Right renal cortex interstitium (tissue), 3 donors: Measurements from ENCODE around the gene NUP62. TPM values are rescaled to one million over a fixed set of nuclear protein-coding genes. Genes with fewer than 3 reads are reported as not detected.
"Not testable (repeated sequence)": the region's sequence is repeated elsewhere in the genome, so short reads cannot be mapped to it uniquely, and the experiment has no call there.

Experiments used
- DNase-seq, 3 donors: peaks; one replicate each; pipeline ENCODE4 v3.0.0-alpha.2; 2013; ENCODE audit warnings: low read depth in 3 of 3, low spot score in 2 of 3
- polyA plus RNA-seq, 3 donors: library from polyadenylated mRNA; unstranded; fragments of 120-200 nt; gene quantifications; one replicate each; pipeline ENCODE4 v1.2.1, GENCODE V29; 2013; ENCODE audit not compliant: insufficient read length in 3 of 3

Gene NUP62
- polyA plus RNA-seq, result 10 to 100 TPM; 49.9 to 54.6 (median 53.2) TPM

DNA sequence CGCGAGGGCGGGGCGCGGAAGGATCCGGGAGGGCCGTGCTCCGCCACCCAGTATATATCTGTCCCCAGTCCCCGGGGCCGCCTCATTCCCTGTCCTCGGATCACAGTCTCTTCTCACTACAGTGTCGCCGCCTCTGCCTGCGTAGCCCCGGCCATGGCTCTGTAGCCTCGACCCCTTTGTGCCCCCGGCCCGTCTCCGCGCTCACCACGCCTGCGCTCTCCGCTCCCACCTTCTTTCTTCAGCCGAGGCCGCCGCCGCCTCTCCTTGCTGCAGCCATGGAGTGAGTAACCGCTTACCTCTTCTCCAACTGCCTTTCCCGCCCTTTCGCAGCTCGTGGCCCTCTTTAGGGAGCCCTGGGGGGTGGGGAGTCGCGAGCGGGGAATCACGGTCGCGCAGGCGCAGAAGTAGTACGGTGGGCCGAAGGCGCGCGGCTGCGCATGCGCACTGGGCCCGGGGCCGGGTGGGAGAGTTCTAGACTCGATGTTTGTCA is at the start of gene NUP62, which contains the start of gene ATF5:
Gene NUP62, minus strand, starts transcription at position 384 of the 490 bp plus-strand sequence. CDS start 19,697 bp downstream, outside the sequence.
Gene ATF5, plus strand, starts transcription at position 85 of the 490 bp plus-strand sequence. CDS start 1,646 bp downstream, outside the sequence.
- DNase-seq, result peak; percentile 81 to 86 (median 84)

GRCh38 chr19:49978324-49978723 is 49.0 kb upstream of the NUP62 start:
- DNase-seq, result no peak

- DNase-seq, result no peak
Measured at GRCh38 chr19:49977881-49978280, 48.6 kb upstream of the NUP62 start.

DNA sequence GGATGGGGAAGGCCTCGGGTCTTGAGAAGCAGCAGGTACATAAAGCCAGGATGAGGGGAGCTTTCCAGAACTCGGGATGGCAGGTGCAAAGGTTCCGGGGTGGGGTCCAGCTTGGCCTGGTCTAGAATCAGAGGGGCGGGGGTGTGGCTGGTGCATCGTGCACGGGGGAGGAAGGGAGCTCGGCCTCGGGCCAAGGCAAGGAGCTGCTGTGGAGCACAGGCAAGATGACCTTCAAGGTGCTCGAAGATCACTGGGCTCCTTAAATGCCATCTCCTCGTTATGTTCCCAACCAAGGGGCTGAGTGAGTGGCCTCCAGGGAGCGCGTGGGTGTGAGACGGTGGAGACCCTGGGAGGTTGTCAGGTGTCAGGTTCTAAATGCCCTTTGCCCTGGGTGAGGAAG is 47.8 kb upstream of the NUP62 start:
- no peak for DNase-seq

GRCh38 chr19:49976496-49976895 is 47.2 kb upstream of the NUP62 start:
- no peak for DNase-seq

DNA sequence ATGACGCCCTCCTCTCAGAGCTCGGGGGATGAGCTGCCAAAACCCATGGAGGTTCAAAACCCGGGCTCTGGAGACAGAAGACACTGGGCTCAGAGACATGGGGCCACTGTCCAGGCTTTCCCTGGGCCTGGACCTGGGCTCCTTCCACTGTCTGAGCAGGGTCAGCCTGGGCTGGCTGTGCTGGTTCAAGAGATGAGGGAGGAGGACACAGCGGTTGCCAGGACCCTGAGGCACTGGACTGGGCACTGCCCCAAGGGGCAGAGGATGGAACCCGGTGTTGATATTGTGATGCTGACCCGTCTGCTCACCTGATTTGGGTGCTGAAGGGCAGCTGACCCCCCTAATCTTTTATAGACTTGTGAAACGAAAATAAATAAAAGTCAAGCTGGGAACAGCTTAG is 45.7 kb upstream of the NUP62 start:
- DNase-seq, result no peak

DNA sequence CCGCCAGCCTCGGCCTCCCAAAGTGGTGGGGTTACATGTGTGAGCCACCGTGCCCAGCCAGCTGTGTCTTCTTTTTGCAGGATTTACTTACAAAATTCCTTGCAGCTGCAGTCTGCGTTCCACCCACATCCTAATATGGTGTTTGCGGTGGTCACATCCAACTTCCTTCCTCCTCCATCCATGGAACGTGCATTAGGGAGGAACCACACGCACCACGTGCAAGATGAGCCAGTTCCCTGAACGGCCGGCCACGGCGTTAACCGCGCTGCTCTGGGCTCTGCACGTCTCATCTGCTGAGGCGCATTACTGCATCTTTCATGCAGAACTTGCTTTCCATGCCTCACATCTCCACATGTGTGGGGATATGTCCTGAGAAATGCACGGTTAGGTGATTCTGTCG is 44.7 kb upstream of the NUP62 start:
- no peak for DNase-seq

- no peak for DNase-seq
Measured at GRCh38 chr19:49972841-49973240, 43.5 kb upstream of the NUP62 start.

DNA sequence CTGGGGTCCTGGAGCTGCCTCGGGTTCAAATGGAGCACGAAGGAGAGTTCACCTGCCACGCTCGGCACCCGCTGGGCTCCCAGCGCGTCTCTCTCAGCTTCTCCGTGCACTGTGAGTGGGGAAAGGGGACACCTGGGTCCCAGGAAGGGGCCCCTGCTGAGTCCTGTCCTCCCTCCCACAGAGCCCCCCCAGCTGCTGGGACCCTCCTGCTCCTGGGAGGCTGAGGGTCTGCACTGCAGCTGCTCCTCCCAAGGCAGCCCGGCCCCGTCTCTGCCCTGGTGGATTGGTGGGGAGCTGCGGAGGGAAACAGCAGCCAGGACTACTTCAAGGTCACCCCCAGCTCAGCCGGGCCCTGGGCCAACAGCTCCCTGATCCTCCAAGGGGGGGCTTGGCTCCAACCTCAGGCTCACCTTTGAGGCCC is 42.7 kb upstream of the NUP62 start:
- DNase-seq, result no peak

GRCh38 chr19:49969355-49969754 is 40.1 kb upstream of the NUP62 start:
- DNase-seq, result not testable (repeated sequence)

GRCh38 chr19:49968279-49968922 is 39.1 kb upstream of the NUP62 start:
- DNase-seq, result no peak

DNA sequence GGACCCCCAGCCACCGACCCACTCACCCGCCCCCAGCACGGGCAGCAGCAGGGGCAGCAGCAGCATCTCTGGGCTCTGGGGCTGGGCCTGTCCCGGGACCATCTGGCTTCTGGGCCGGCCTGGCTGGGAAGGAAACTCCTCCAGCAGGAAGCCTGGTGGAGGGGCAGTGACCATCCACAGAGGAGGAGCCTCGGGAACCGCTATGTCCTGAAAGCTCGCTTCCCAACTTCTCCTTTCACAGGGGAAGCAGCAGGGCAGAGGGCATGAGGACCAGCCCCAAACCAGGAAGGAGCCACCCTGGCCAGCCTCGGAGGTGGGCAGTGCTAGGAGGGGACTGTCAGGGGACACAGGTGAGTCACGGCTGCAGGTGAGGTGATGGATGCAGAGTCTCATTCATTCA is 31.7 kb upstream of the NUP62 start, which contains the start of gene SIGLEC11:
Gene SIGLEC11, minus strand, starts transcription at position 193 of the 400 bp plus-strand sequence. Its CDS starts 91 bp downstream, at position 102.
- DNase-seq, result not testable (repeated sequence)

GRCh38 chr19:49959892-49960291 is 30.6 kb upstream of the NUP62 start:
- not testable (repeated sequence) for DNase-seq

GRCh38 chr19:49958596-49958995 is 29.3 kb upstream of the NUP62 start:
- DNase-seq, result not testable (repeated sequence)

GRCh38 chr19:49958144-49958543 is 28.8 kb upstream of the NUP62 start:
- DNase-seq, result not testable (repeated sequence)

- DNase-seq, result no peak
Measured at GRCh38 chr19:49957262-49957915, 28.1 kb upstream of the NUP62 start.

- no peak for DNase-seq
Measured at GRCh38 chr19:49956115-49956495, 26.8 kb upstream of the NUP62 start.

DNA sequence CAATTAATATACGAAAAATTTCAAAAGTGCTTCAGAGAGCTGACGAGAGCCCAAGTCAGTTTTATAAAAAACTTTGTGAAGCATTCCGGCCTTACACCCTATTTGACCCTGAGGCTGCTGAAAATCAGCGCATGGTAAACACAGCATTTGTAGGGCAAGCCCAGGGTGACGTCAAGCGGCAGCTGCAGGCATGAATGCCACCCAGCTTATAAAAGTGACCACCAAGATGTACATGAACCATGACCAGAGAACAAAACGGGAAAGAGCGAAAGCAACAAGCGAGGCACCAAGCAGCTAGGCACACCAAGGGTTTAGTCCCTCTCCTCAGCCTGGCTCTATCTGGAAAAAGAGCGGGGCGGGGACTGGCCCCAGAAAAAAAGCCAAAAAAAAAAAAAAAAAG is 25.6 kb upstream of the NUP62 start:
- DNase-seq, result no peak

GRCh38 chr19:49954092-49954829 is 25.0 kb upstream of the NUP62 start:
- no peak for DNase-seq

DNA sequence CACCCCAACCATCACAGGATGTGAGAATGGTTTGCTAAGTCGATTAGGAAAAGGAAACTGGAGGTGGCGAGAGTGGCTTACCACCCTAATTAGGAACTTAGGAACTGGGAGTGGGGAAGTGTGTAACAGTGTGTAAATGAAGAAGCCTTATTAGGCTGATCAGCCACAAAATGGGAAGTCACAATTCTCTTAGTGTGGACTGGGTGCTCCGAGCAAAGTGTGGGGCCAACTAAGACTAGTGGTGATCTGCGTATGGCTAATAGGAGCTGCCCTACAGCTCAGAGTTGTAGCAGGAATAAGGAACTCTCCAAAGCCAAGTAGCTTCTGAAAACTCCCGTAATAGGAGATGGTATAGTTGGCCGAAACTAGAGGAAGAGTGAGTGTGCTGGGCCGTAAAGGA is 24.1 kb upstream of the NUP62 start:
- DNase-seq, result no peak

GRCh38 chr19:49952906-49953305 is 23.6 kb upstream of the NUP62 start:
- DNase-seq, result no peak
